Measurements from ENCODE around the gene A4GALT. TPM values are rescaled to one million over a fixed set of nuclear protein-coding genes. Genes with fewer than 3 reads are reported as not detected.

A4GALT gene
- total and polyA plus RNA-seq, 10 of the 15 experiments (the other 5 are each of a cell fraction or from before 2014, with no cell fraction given): 0.04 to 3.9 (median 2.3) TPM; not detected in 1

- Histone ChIP-seq H3K79me2 (ENCODE audit: control insufficient read depth, insufficient read depth, low read length) (no peaks in the 10 kb centered on the region), H3K4me3 (no peak overlapping the region), H3K27ac (ENCODE audit: control insufficient read depth, insufficient read depth) (no peak overlapping the region), H3K9ac (ENCODE audit: control insufficient read depth, insufficient read depth, low read length) (no peak overlapping the region), H3K4me1 (ENCODE audit: control insufficient read depth, insufficient read depth, low read length) (peaks cover 16% of the 10 kb centered on the region), H3K9me3 (replicated peaks; ENCODE audit: control insufficient read depth, insufficient read depth, low read length) (no peaks in the 10 kb centered on the region), H3K27me3 (replicated peaks in 1 of 2; ENCODE audit: control insufficient read depth in 2 of 2, insufficient read depth in 2 of 2, low read length in 1 of 2) (no peaks in the 10 kb centered on the region), H3K4me2 (ENCODE audit: control insufficient read depth, insufficient read depth) (no peak overlapping the region), H3K36me3 (ENCODE audit: control insufficient read depth in 2 of 2, insufficient read depth in 2 of 2, low read length in 1 of 2) (peaks cover 0 to 25% of the 10 kb centered on the region in 2 experiments; a peak in 3 of 4 replicates), H4K20me1 (ENCODE audit: control insufficient read depth, insufficient read depth) (no peaks in the 10 kb centered on the region), H2AFZ (ENCODE audit: control insufficient read depth, low read depth, low read length) (no peak overlapping the region)
- in situ Hi-C loops (cut with MboI) (no loop called here), intact Hi-C loops (cut with micrococcal nuclease; ENCODE audit: unreplicated experiment) (no loop called here)
- no TSS peak for BruUV-seq (replicated peaks)
- POLR2A ChIA-PET: no interaction called here
- RAD21 ChIA-PET (ENCODE audit: unreplicated experiment): no interaction called here
- DNase-seq (ENCODE audit: low read depth, low spot score) (no peak), FAIRE-seq (no peak), ATAC-seq (no peak)
- 96% methylated on average over 51 of the region's 51 CpGs for whole genome bisulfite sequencing (ENCODE audit: insufficient coverage, insufficient replicate concordance, low lambda C conversion rate, missing lambda C conversion rate)
- TF ChIP-seq PBX3 (IDR thresholded peaks at IDR 0.05; ENCODE audit: insufficient replicate concordance, low read depth, low read length) (no peak), CREM (IDR thresholded peaks at IDR 0.05; ENCODE audit: low read depth) (no peak), YY1 (IDR thresholded peaks at IDR 0.05; ENCODE audit: low read depth, low read length) (no peak), KLF5 (IDR thresholded peaks at IDR 0.05; ENCODE audit: partially characterized antibody) (no peak), PML (IDR thresholded peaks at IDR 0.05; ENCODE audit: low read length) (no peak), IKZF2 (IDR thresholded peaks at IDR 0.05) (no peak), ZNF24 (IDR thresholded peaks at IDR 0.05) (no peak), EED (IDR thresholded peaks at IDR 0.05; ENCODE audit: low read depth) (no peak), TCF7 (IDR thresholded peaks at IDR 0.05; ENCODE audit: borderline replicate concordance) (no peak), YBX1 (IDR thresholded peaks at IDR 0.05) (no peak), CBX3 (IDR thresholded peaks at IDR 0.05; ENCODE audit: borderline replicate concordance, low read depth) (no peak), ZBTB40 (IDR thresholded peaks at IDR 0.05; ENCODE audit: borderline replicate concordance) (no peak), BRCA1 (IDR thresholded peaks at IDR 0.05; ENCODE audit: low read depth, low read length) (no peak), RB1 (IDR thresholded peaks at IDR 0.05; ENCODE audit: borderline replicate concordance) (no peak), TAF1 (IDR thresholded peaks at IDR 0.05; ENCODE audit: borderline replicate concordance, low read depth, low read length) (no peak), ELK1 (IDR thresholded peaks at IDR 0.05; ENCODE audit: low read depth, low read length) (no peak), DPF2 (IDR thresholded peaks at IDR 0.05) (no peak), ZNF217 (IDR thresholded peaks at IDR 0.05) (no peak), NFYA (IDR thresholded peaks at IDR 0.05; ENCODE audit: borderline replicate concordance, low read depth, low read length) (no peak), IRF4 (IDR thresholded peaks at IDR 0.05; ENCODE audit: low read depth, low read length) (no peak)
- CTCF ChIA-PET: no interaction called here
- SMC1A ChIA-PET (ENCODE audit: uncharacterized antibody, unreplicated experiment): interaction anchor here (1.0 kb wide), 1 partner anchor 26 kb away, joined by 3 read pairs; no protein-coding TSS in a partner anchor
These were observed 27.5 kb downstream of the A4GALT start for GRCh38 chr22:42693055-42693762.
